Stimulated activated CD4-positive, alpha-beta T cell treated with anti-CD3 and anti-CD28 coated beads, Interleukin-1b, Interleukin-23, amount 100 ng/mL, for 1 hour (primary cell): Measurements from ENCODE around the gene ARHGEF4.
"Not testable (repeated sequence)": the region's sequence is repeated elsewhere in the genome, so short reads cannot be mapped to it uniquely, and the experiment has no call there.

Source experiments
- DNase-seq, 2 donors: peaks; one replicate each; pipeline ENCODE4 v3.0.0-alpha.2; 2020; ENCODE audit warnings: low read depth in 2 of 2

ARHGEF4 gene

GRCh38 chr2:130975729-130976128 is 139.0 kb downstream of the ARHGEF4 start:
- DNase-seq: no peak

GRCh38 chr2:130976591-130977237 is 140.0 kb downstream of the ARHGEF4 start:
- DNase-seq: no peak

GRCh38 chr2:130977461-130978050 is 140.8 kb downstream of the ARHGEF4 start:
- no peak for DNase-seq

GRCh38 chr2:130981667-130982066 is 145.0 kb downstream of the ARHGEF4 start:
- DNase-seq: no peak

GRCh38 chr2:130985206-130985780 is 148.6 kb downstream of the ARHGEF4 start:
- no peak for DNase-seq

GRCh38 chr2:130985831-130986649 is 149.3 kb downstream of the ARHGEF4 start:
- DNase-seq: no peak

GRCh38 chr2:130986890-130987493 is 150.3 kb downstream of the ARHGEF4 start:
- DNase-seq: no peak

GRCh38 chr2:130987519-130988425 is 151.1 kb downstream of the ARHGEF4 start:
- DNase-seq: no peak

GRCh38 chr2:130991446-130991845 is 154.7 kb downstream of the ARHGEF4 start:
- not testable (repeated sequence) for DNase-seq

- DNase-seq: not testable (repeated sequence)
Measured at GRCh38 chr2:130992003-130992402, 155.3 kb downstream of the ARHGEF4 start.

GRCh38 chr2:130996691-130997090 is 160.0 kb downstream of the ARHGEF4 start:
- no peak for DNase-seq

GRCh38 chr2:130997198-130997597 is 160.5 kb downstream of the ARHGEF4 start:
- DNase-seq: no peak

GRCh38 chr2:130998561-130998960 is 161.8 kb downstream of the ARHGEF4 start:
- no peak for DNase-seq

- no peak for DNase-seq
Measured at GRCh38 chr2:131004446-131005209, 167.9 kb downstream of the ARHGEF4 start.

- DNase-seq: no peak
Measured at GRCh38 chr2:131005216-131005935, 168.7 kb downstream of the ARHGEF4 start.

- no peak for DNase-seq
Measured at GRCh38 chr2:131006561-131006960, 169.8 kb downstream of the ARHGEF4 start.

GRCh38 chr2:131008967-131009366 is 172.3 kb downstream of the ARHGEF4 start:
- DNase-seq: no peak

GRCh38 chr2:131009713-131010475 is 173.2 kb downstream of the ARHGEF4 start:
- DNase-seq: no peak

GRCh38 chr2:131010566-131010965 is 173.9 kb downstream of the ARHGEF4 start:
- DNase-seq: no peak
